GM12878 (cell line): ENCODE measurements around the gene USPL1. TPM values are rescaled to one million over a fixed set of nuclear protein-coding genes. Genes with fewer than 3 reads are reported as not detected.

Experiments used
- ATAC-seq: fragments of 200-7000 bp; cut with Tn5 transposase; 3 replicates; pipeline ENCODE4 v1.9.1; 2020; ENCODE audit warnings: mild to moderate bottlenecking, moderate library complexity
- BruUV-seq: library from RNA; stranded (reverse); fragments of 400-500 nt; replicated peaks from 2 replicates; lab custom pipeline; 2021; lab: Mats Ljungman, UMichigan
- CTCF ChIA-PET: fragments of 300-600 bp; sonication (Branson Sonifier 250); formaldehyde crosslinking; extraction: SDS; loops from one replicate; lab custom pipeline; 2021; ENCODE audit warnings: inconsistent platforms; lab: Yijun Ruan, JAX
- POLR2A ChIA-PET: fragments of 350-600 bp; formaldehyde crosslinking; extraction: SDS; loops from one replicate; lab custom pipeline; 2021; ENCODE audit warnings: inconsistent platforms; lab: Charles Lee
- RAD21 ChIA-PET: fragments of 300-600 bp; sonication (Branson Sonifier 250); formaldehyde crosslinking; loops from one replicate; lab custom pipeline; 2023; ENCODE audit warnings: antibody characterized with exemption; ENCODE audit not compliant: unreplicated experiment; lab: Charles Lee
- SMC1A ChIA-PET: fragments of 300-600 bp; sonication (Branson Sonifier 250); formaldehyde crosslinking; loops from one replicate; lab custom pipeline; 2023; ENCODE audit not compliant: unreplicated experiment, uncharacterized antibody; lab: Charles Lee
- DNase-seq: peaks from one replicate; pipeline ENCODE4 v3.0.0-alpha.2; 2011; ENCODE audit warnings: low read depth, low spot score
- FAIRE-seq: peaks from 3 replicates; lab custom pipeline; 2011; peaks lifted over from hg19 to GRCh38; lab: Jason Lieb, UNC
- H2AFZ ChIP-seq: 2 replicates; pipeline ENCODE4 v1.6.0; 2011; ENCODE audit warnings: low read depth, low read length, control low read depth; ENCODE audit not compliant: control insufficient read depth
- H3K27ac ChIP-seq: 2 replicates; pipeline ENCODE4 v1.5.1; 2011; ENCODE audit warnings: control low read depth; ENCODE audit not compliant: control insufficient read depth, insufficient read depth
- H3K27me3 ChIP-seq, 2 experiments: replicated peaks in 1 of 2; 2 replicates each; pipeline versions ENCODE4 v1.6.0 to v1.6.1; 2011; ENCODE audit warnings: low read length in 1 of 2; ENCODE audit not compliant: control insufficient read depth in 2 of 2, insufficient read depth in 2 of 2
- H3K36me3 ChIP-seq, 2 experiments: 2 replicates each; pipeline ENCODE4 v1.5.1; 2011; ENCODE audit warnings: low read length in 1 of 2; ENCODE audit not compliant: control insufficient read depth in 2 of 2, insufficient read depth in 2 of 2
- H3K4me1 ChIP-seq: 2 replicates; pipeline ENCODE4 v1.6.1; 2011; ENCODE audit warnings: mild to moderate bottlenecking, low read length, moderate library complexity, mixed read lengths; ENCODE audit not compliant: control insufficient read depth, insufficient read depth
- H3K4me2 ChIP-seq: 2 replicates; pipeline ENCODE4 v1.6.0; 2011; ENCODE audit warnings: control low read depth; ENCODE audit not compliant: control insufficient read depth, insufficient read depth
- H3K4me3 ChIP-seq: fragments of 200-600 bp; sonication (generic); 2 replicates; pipeline ENCODE4 v1.5.1; 2016
- H3K79me2 ChIP-seq: 2 replicates; pipeline ENCODE4 v1.6.0; 2011; ENCODE audit warnings: low read length; ENCODE audit not compliant: control insufficient read depth, insufficient read depth
- H3K9ac ChIP-seq: 2 replicates; pipeline ENCODE4 v1.8.0; 2011; ENCODE audit warnings: low read length, control low read depth, mixed read lengths; ENCODE audit not compliant: control insufficient read depth, insufficient read depth
- H3K9me3 ChIP-seq: replicated peaks from 3 replicates; pipeline ENCODE4 v1.5.1; 2011; ENCODE audit warnings: mild to moderate bottlenecking, low read length; ENCODE audit not compliant: control insufficient read depth, insufficient read depth
- H4K20me1 ChIP-seq: 2 replicates; pipeline ENCODE4 v1.6.0; 2011; ENCODE audit not compliant: control insufficient read depth, insufficient read depth
- BACH1 ChIP-seq: fragments of 450-650 bp; IDR thresholded peaks from 2 replicates; pipeline ENCODE4 v1.6.1; 2017; ENCODE audit warnings: mild to moderate bottlenecking, borderline replicate concordance
- BCL11A ChIP-seq: IDR thresholded peaks from 2 replicates; pipeline ENCODE4 v1.6.1; 2011; ENCODE audit warnings: low read depth, low read length
- CBX5 ChIP-seq: sonication (generic); IDR thresholded peaks from 2 replicates; pipeline ENCODE4 v1.6.1; 2016; ENCODE audit warnings: low read depth, moderate library complexity, mild to moderate bottlenecking, inconsistent platforms
- CEBPB ChIP-seq, 2 experiments: fragments of 150-350 bp in 1 of 2; IDR thresholded peaks; 2 replicates each; pipeline ENCODE4 v1.6.1; 2012 to 2014; ENCODE audit warnings: low read depth in 2 of 2, low read length in 2 of 2, borderline replicate concordance in 1 of 2, inconsistent platforms in 1 of 2
- CHD2 ChIP-seq: IDR thresholded peaks from 2 replicates; pipeline ENCODE4 v1.6.1; 2011; ENCODE audit warnings: low read depth, low read length, improper control_type of control experiment, borderline replicate concordance
- KDM1A ChIP-seq: fragments of 200-600 bp; sonication (generic); IDR thresholded peaks from 2 replicates; pipeline ENCODE4 v1.6.1; 2016; ENCODE audit warnings: borderline replicate concordance
- MEF2A ChIP-seq: IDR thresholded peaks from 2 replicates; pipeline ENCODE4 v1.6.1; 2011; ENCODE audit warnings: low read depth, mild to moderate bottlenecking, low read length, moderate library complexity; ENCODE audit not compliant: insufficient read depth
- SIX5 ChIP-seq: IDR thresholded peaks from 2 replicates; pipeline ENCODE4 v1.6.1; 2011; ENCODE audit warnings: mild to moderate bottlenecking, low read depth, low read length, moderate library complexity; ENCODE audit not compliant: severe bottlenecking
- SREBF2 ChIP-seq: IDR thresholded peaks from 2 replicates; pipeline ENCODE4 v1.6.1; 2012; ENCODE audit warnings: mild to moderate bottlenecking, low read length
- YY1 ChIP-seq: IDR thresholded peaks from 2 replicates; pipeline ENCODE4 v1.6.1; 2011; ENCODE audit warnings: low read depth, mild to moderate bottlenecking, low read length
- WGBS: methylation state at CpG from one replicate; pipeline ENCODE4 v1.1.6; 2016; ENCODE audit warnings: low lambda C conversion rate; ENCODE audit not compliant: insufficient replicate concordance, insufficient coverage; ENCODE audit errors: missing lambda C conversion rate; 5-methylcytosine and 5-hydroxymethylcytosine counted together
- in situ Hi-C: fragments of 300-500 bp; cut with MboI; formaldehyde crosslinking; loops from 9 replicates; pipeline ENCODE4 v1.14.3; 2018; ENCODE audit warnings: mixed read lengths
- intact Hi-C: fragments of 100-400 bp; cut with micrococcal nuclease; formaldehyde crosslinking; loops from one replicate; pipeline ENCODE4 v1.14.2; 2022; ENCODE audit not compliant: unreplicated experiment
- polyA plus RNA-seq, 11 experiments: library from polyadenylated mRNA; depleted of rRNA in 4 of 11; unstranded in 6 of 11; stranded (reverse) in 5 of 11; fragments of >200 nt; fragmentation: Nextera tagmentation in 4 of 11; fragmentation: Illumina TruSeq in 1 of 11; extraction: Ambion mirVana in 4 of 11; extraction: Trizol in 1 of 11; gene quantifications; 1 replicate in 1 of 11; 2 replicates in 10 of 11; pipeline versions ENCODE4 v1.2.1 to v1.2.3, GENCODE V29; 2011 to 2016; ENCODE audit warnings: inconsistent platforms in 2 of 11, missing spikeins in 2 of 11, low read depth in 1 of 11
- total RNA-seq, 4 experiments: library from RNA; depleted of rRNA in 3 of 4; stranded (reverse); fragments of >200 nt in 3 of 4; fragmentation: Illumina TruSeq in 1 of 4; extraction: Trizol in 1 of 4; gene quantifications; 2 replicates each; pipeline versions ENCODE4 v1.2.1 to v1.2.3, GENCODE V29; 2013 to 2021
- TF ChIP-seq, protein P1 (sequence below): fragments of 450-650 bp; IDR thresholded peaks from 2 replicates; pipeline ENCODE4 v1.6.1; 2016; ENCODE audit warnings: mild to moderate bottlenecking
- TF ChIP-seq, protein P2 (sequence below): fragments of 450-650 bp; formaldehyde crosslinking; IDR thresholded peaks from 2 replicates; pipeline ENCODE4 v1.4.0; 2022; ENCODE audit warnings: mild to moderate bottlenecking, moderate library complexity

The USPL1 gene
- total and polyA plus RNA-seq, 10 of the 15 experiments (the other 5 are each of a cell fraction or from before 2014, with no cell fraction given), result 7.9 to 23.2 (median 15.8) TPM

DNA sequence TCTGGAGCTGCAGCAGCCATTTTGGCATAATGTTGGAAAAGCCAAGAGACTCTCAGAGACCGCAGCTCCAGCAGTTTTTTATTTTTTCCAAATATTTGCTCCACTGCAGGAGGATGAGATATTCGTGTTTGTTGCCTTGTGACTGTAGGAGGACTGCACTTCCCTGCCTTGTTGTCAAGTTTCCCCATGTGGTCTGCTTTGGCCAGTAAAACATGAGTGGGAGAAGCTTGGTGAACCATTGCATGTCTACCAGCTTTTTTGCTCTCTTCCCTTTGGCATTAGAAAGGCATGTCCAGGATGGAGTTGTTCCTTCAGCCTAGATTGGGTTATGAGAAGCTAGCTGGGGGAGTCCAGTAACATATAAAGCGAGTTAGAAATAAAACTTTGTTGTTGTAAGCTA, 69.9 kb downstream of the USPL1 start:
- CTCF ChIA-PET, result no interaction called here
- Histone ChIP-seq H3K36me3 (no peaks in the 10 kb centered on the region), H3K9me3 (no peaks in the 10 kb centered on the region), H3K79me2 (no peaks in the 10 kb centered on the region), H3K4me3 (no peak overlapping the region), H3K27me3 (0 out of 4 replicates have a peak, but pooled peaks cover 2% of the 10 kb centered on the region in 2 experiments), H3K4me1 (no peaks in the 10 kb centered on the region), H3K4me2 (no peak overlapping the region)
- RAD21 ChIA-PET, result interaction anchor here (1.5 kb wide), 1 partner anchor 21 kb away, joined by 4 read pairs; no protein-coding TSS in a partner anchor
- no peak for DNase-seq
- 2% methylated on average over 3 of the region's 3 CpGs for WGBS
- SMC1A ChIA-PET, result interaction anchor here (0.8 kb wide), 1 partner anchor 9 kb away, joined by 3 read pairs; no protein-coding TSS in a partner anchor
- no peak for ATAC-seq
- FAIRE-seq, result no peak
- intact Hi-C loops, result no loop called here
- POLR2A ChIA-PET, result no interaction called here
- TF ChIP-seq BCL11A (no peak), YY1 (no peak), BACH1 (no peak), CHD2 (no peak), CEBPB (IDR thresholded peaks at IDR 0.05; ENCODE audit: borderline replicate concordance in 1 of 2, low read depth in 2 of 2, low read length in 2 of 2) (no peak), KDM1A (no peak), SIX5 (no peak)
- TF ChIP-seq, all 136 proteins: peak for 0
- no peak overlapping the region for H3K9ac ChIP-seq
- in situ Hi-C loops, result no loop called here
- no peak overlapping the region for H2AFZ ChIP-seq
- BruUV-seq, result no TSS peak
- no peaks in the 10 kb centered on the region for H4K20me1 ChIP-seq
- no peak overlapping the region for H3K27ac ChIP-seq

DNA sequence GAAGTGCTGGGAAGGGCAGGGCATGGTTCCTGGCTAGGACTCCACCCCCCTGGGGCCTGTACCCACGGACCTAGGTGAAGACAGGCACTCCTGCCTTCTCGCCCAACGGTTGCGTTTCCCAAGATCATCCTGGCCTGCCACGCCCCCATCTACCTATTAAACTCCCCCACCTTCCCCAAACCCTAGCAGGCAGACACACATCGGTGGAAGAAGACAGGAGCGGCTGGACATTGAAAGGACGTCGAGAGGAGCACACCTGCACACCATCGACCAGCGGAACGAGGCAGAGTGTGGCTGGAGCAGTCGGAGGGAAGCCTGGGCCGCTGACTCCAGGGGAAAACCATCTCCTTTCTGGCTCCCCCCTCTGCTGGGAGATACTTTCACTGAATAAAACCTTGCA, 72.0 kb downstream of the USPL1 start:
- SMC1A ChIA-PET, result interaction anchor here (0.5 to 2.2 kb wide), 3 partner anchors 8 to 117 kb away, joined by 3 to 7 read pairs (median 5); no protein-coding TSS in a partner anchor
- FAIRE-seq, result no peak
- no peaks in the 10 kb centered on the region for H3K79me2 ChIP-seq
- no peaks in the 10 kb centered on the region for H4K20me1 ChIP-seq
- no peak for DNase-seq
- no peaks in the 10 kb centered on the region for H3K9me3 ChIP-seq
- no TSS peak for BruUV-seq
- 0 out of 2 replicates have a peak overlapping the region, but pooled peaks have one; percentile 39 for H3K4me2 ChIP-seq
- H3K27ac ChIP-seq, result no peak overlapping the region
- intact Hi-C loops (no loop called here), in situ Hi-C loops (no loop called here)
- H3K4me3 ChIP-seq, result no peak overlapping the region
- POLR2A ChIA-PET, result no interaction called here
- H3K27me3 ChIP-seq, result 0 out of 4 replicates have a peak, but pooled peaks cover 0 to 2% of the 10 kb centered on the region in 2 experiments
- H3K36me3 ChIP-seq, result no peaks in the 10 kb centered on the region
- H3K9ac ChIP-seq, result no peak overlapping the region
- H2AFZ ChIP-seq, result no peak overlapping the region
- RAD21 ChIA-PET, result no interaction called here
- no peaks in the 10 kb centered on the region for H3K4me1 ChIP-seq
- no peak for ATAC-seq
- CTCF ChIA-PET, result no interaction called here
- 77% methylated on average over 14 of the region's 14 CpGs for WGBS
- TF ChIP-seq SREBF2 (no peak), MEF2A (no peak), CBX5 (no peak)
- TF ChIP-seq, protein P1, sequence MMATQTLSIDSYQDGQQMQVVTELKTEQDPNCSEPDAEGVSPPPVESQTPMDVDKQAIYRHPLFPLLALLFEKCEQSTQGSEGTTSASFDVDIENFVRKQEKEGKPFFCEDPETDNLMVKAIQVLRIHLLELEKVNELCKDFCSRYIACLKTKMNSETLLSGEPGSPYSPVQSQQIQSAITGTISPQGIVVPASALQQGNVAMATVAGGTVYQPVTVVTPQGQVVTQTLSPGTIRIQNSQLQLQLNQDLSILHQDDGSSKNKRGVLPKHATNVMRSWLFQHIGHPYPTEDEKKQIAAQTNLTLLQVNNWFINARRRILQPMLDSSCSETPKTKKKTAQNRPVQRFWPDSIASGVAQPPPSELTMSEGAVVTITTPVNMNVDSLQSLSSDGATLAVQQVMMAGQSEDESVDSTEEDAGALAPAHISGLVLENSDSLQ, result no peak
- TF ChIP-seq, protein P2, sequence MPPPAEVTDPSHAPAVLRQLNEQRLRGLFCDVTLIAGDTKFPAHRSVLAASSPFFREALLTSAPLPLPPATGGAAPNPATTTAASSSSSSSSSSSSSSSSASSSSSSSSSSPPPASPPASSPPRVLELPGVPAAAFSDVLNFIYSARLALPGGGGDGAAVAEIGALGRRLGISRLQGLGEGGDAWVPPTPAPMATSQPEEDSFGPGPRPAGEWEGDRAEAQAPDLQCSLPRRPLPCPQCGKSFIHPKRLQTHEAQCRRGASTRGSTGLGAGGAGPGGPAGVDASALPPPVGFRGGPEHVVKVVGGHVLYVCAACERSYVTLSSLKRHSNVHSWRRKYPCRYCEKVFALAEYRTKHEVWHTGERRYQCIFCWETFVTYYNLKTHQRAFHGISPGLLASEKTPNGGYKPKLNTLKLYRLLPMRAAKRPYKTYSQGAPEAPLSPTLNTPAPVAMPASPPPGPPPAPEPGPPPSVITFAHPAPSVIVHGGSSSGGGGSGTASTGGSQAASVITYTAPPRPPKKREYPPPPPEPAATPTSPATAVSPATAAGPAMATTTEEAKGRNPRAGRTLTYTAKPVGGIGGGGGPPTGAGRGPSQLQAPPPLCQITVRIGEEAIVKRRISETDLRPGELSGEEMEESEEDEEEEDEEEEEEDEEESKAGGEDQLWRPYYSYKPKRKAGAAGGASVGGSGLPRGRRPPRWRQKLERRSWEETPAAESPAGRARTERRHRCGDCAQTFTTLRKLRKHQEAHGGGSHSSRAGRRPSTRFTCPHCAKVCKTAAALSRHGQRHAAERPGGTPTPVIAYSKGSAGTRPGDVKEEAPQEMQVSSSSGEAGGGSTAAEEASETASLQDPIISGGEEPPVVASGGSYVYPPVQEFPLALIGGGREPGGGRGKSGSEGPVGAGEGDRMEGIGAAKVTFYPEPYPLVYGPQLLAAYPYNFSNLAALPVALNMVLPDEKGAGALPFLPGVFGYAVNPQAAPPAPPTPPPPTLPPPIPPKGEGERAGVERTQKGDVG, result no peak
